Gastroesophageal sphincter (tissue), 4 donors: ENCODE measurements around the gene GALNT18. TPM values are rescaled to one million over a fixed set of nuclear protein-coding genes. Genes with fewer than 3 reads are reported as not detected.

Experiments used
- ATAC-seq: fragments of 150-250 bp; one replicate; pipeline ENCODE4 v1.9.1; 2016; ENCODE audit warnings: mild to moderate bottlenecking, moderate library complexity
- H3K27ac ChIP-seq, 4 donors: fragments of 200-600 bp; sonication (generic) in 3 of 4; 1 replicate in 3 of 4; 2 replicates in 1 of 4; pipeline ENCODE4 v1.5.1; 2016 to 2019
- H3K27me3 ChIP-seq: fragments of 200-600 bp; sonication (generic); one replicate; pipeline ENCODE4 v1.5.1; 2019
- H3K36me3 ChIP-seq, 2 donors: fragments of 200-600 bp; sonication (generic); one replicate each; pipeline ENCODE4 v1.5.1; 2019; ENCODE audit warnings: control low read depth in 1 of 2
- H3K4me1 ChIP-seq, 3 donors: fragments of 200-600 bp; sonication (generic); 1 replicate in 2 of 3; 2 replicates in 1 of 3; pipeline ENCODE4 v1.5.1; 2016 to 2019; ENCODE audit warnings: control low read depth in 2 of 3
- H3K4me3 ChIP-seq, 2 donors: fragments of 200-600 bp; sonication (generic); one replicate each; pipeline ENCODE4 v1.5.1; 2019; ENCODE audit warnings: mild to moderate bottlenecking in 1 of 2, moderate library complexity in 1 of 2
- H3K9me3 ChIP-seq, 3 donors: fragments of 200-600 bp; sonication (generic); one replicate each; pipeline ENCODE4 v1.5.1; 2017 to 2019; ENCODE audit warnings: control low read depth in 2 of 3
- CTCF ChIP-seq, 4 experiments: fragments of 200-600 bp in 2 of 4; fragments of 450-650 bp in 2 of 4; sonication (generic) in 1 of 4; IDR thresholded peaks; one replicate each; pipeline ENCODE4 v1.5.1; 2017 to 2019; ENCODE audit warnings: antibody characterized with exemption in 4 of 4, mild to moderate bottlenecking in 2 of 4, moderate library complexity in 2 of 4
- EP300 ChIP-seq: sonication (generic); formaldehyde crosslinking; IDR thresholded peaks from one replicate; pipeline ENCODE4 v1.6.1; 2017; ENCODE audit warnings: antibody characterized with exemption, mild to moderate bottlenecking
- POLR2A ChIP-seq, 2 donors: fragments of 450-650 bp; IDR thresholded peaks; one replicate each; pipeline ENCODE4 v1.6.1; 2017; ENCODE audit warnings: antibody characterized with exemption in 2 of 2, mild to moderate bottlenecking in 2 of 2, moderate library complexity in 1 of 2
- POLR2AphosphoS5 ChIP-seq: sonication (generic); formaldehyde crosslinking; IDR thresholded peaks from one replicate; pipeline ENCODE4 v1.6.1; 2017; ENCODE audit warnings: antibody characterized with exemption
- WGBS, 2 donors: methylation state at CpG; one replicate each; pipeline ENCODE4 v1.1.5; 2018; ENCODE audit warnings: low coverage in 1 of 2; 5-methylcytosine and 5-hydroxymethylcytosine counted together
- total RNA-seq, 4 donors: library from RNA; depleted of rRNA; stranded (reverse); fragments of >200 nt; gene quantifications; one replicate each; pipeline ENCODE4 v1.1.0, GENCODE V29; 2016

GALNT18 gene
- total RNA-seq, 4 donors from 2014 or later = 16.0 to 65.6 (median 35.2) TPM

- ATAC-seq = no peak
- Histone ChIP-seq H3K9me3 (no peaks in the 10 kb centered on the region), H3K36me3 (no peaks in the 10 kb centered on the region)
These were observed 144.7 kb downstream of the GALNT18 start for GRCh38 chr11:11476971-11477645.

GRCh38 chr11:11476499-11476898, 145.3 kb downstream of the GALNT18 start:
- Histone ChIP-seq H3K4me3 (no peak overlapping the region), H3K9me3 (no peaks in the 10 kb centered on the region), H3K4me1 (peaks cover 0 to 31% (median 0%) of the 10 kb centered on the region in 3 donors), H3K27ac (no peak overlapping the region), H3K36me3 (no peaks in the 10 kb centered on the region), H3K27me3 (no peaks in the 10 kb centered on the region)
- TF ChIP-seq POLR2AphosphoS5 (no peak), POLR2A (IDR thresholded peaks at IDR 0.05) (no peak)
- ATAC-seq = no peak
- WGBS, 2 donors = 89% methylated on average over 1 of the region's 2 CpGs; no CpG with 5 or more reads in 1 of the 2 donors

More at GRCh38 chr11:11476971-11477645, 144.7 kb downstream of the GALNT18 start:
- 73% methylated on average over 4 of the region's 4 CpGs; no CpG with 5 or more reads in 1 of the 2 donors for WGBS, 2 donors
- Histone ChIP-seq H3K27me3 (no peaks in the 10 kb centered on the region), H3K4me1 (peaks cover 0 to 25% (median 0%) of the 10 kb centered on the region in 3 donors), H3K27ac (no peak overlapping the region), H3K4me3 (no peak overlapping the region)
- TF ChIP-seq POLR2AphosphoS5 = no peak
- no peak for TF ChIP-seq POLR2A (IDR thresholded peaks at IDR 0.05)

GRCh38 chr11:11472106-11472505, 149.7 kb downstream of the GALNT18 start:
- Histone ChIP-seq H3K4me1 (peaks cover 0 to 36% (median 0%) of the 10 kb centered on the region in 3 donors), H3K27ac (no peak overlapping the region), H3K4me3 (no peak overlapping the region), H3K9me3 (no peaks in the 10 kb centered on the region), H3K36me3 (no peaks in the 10 kb centered on the region), H3K27me3 (no peaks in the 10 kb centered on the region)
- TF ChIP-seq POLR2A (IDR thresholded peaks at IDR 0.05) = no peak
- TF ChIP-seq CTCF (IDR thresholded peaks at IDR 0.05) = no peak
- TF ChIP-seq EP300 = no peak
- no peak for TF ChIP-seq POLR2AphosphoS5
- ATAC-seq = no peak
- 79 to 83% methylated on average over 1 to 2 of the region's 2 CpGs for WGBS, 2 donors

GRCh38 chr11:11471201-11471600, 150.6 kb downstream of the GALNT18 start:
- no peaks in the 10 kb centered on the region for H3K9me3 ChIP-seq
- H3K36me3 ChIP-seq = no peaks in the 10 kb centered on the region
- H3K4me3 ChIP-seq = no peak overlapping the region
- peaks cover 0 to 32% (median 0%) of the 10 kb centered on the region in 3 donors for H3K4me1 ChIP-seq
- no peaks in the 10 kb centered on the region for H3K27me3 ChIP-seq
- no peak overlapping the region for H3K27ac ChIP-seq
- no peak for TF ChIP-seq POLR2AphosphoS5
- TF ChIP-seq CTCF (IDR thresholded peaks at IDR 0.05) = no peak
- TF ChIP-seq POLR2A (IDR thresholded peaks at IDR 0.05) = no peak
- TF ChIP-seq EP300 = no peak
- ATAC-seq = no peak
- 93% methylated on average over 4 of the region's 4 CpGs; no CpG with 5 or more reads in 1 of the 2 donors for WGBS, 2 donors

GRCh38 chr11:11468954-11469353, 152.9 kb downstream of the GALNT18 start:
- TF ChIP-seq POLR2A (IDR thresholded peaks at IDR 0.05) = no peak
- no peak for TF ChIP-seq EP300
- no peak for TF ChIP-seq POLR2AphosphoS5
- TF ChIP-seq CTCF (IDR thresholded peaks at IDR 0.05) = no peak
- no peak overlapping the region for H3K4me3 ChIP-seq
- H3K27ac ChIP-seq = peak overlapping the region in 3 of 4 donors; percentile 36 to 63 (median 56)
- peaks cover 0 to 40% (median 0%) of the 10 kb centered on the region in 3 donors for H3K4me1 ChIP-seq
- no peaks in the 10 kb centered on the region for H3K27me3 ChIP-seq
- ATAC-seq = peak; percentile 19
- no peaks in the 10 kb centered on the region for H3K9me3 ChIP-seq
- no peaks in the 10 kb centered on the region for H3K36me3 ChIP-seq
- WGBS, 2 donors = 40 to 80% methylated on average over 1 of the region's 6 CpGs

GRCh38 chr11:11467312-11467711, 154.5 kb downstream of the GALNT18 start:
- no peak overlapping the region for H3K27ac ChIP-seq
- ATAC-seq = no peak
- no peaks in the 10 kb centered on the region for H3K9me3 ChIP-seq
- H3K27me3 ChIP-seq = no peaks in the 10 kb centered on the region
- TF ChIP-seq POLR2A (IDR thresholded peaks at IDR 0.05) = no peak
- TF ChIP-seq POLR2AphosphoS5 = no peak
- TF ChIP-seq CTCF (IDR thresholded peaks at IDR 0.05) = no peak
- no peak for TF ChIP-seq EP300
- no peak overlapping the region for H3K4me3 ChIP-seq
- no CpG with 5 or more reads among the region's 4 CpGs for WGBS, 2 donors
- H3K4me1 ChIP-seq = peaks cover 0 to 50% (median 7%) of the 10 kb centered on the region in 3 donors
- H3K36me3 ChIP-seq = no peaks in the 10 kb centered on the region
